Prostate gland (tissue), 2 donors: Measurements from ENCODE around the gene UCP2.

ENCODE experiments used
- CTCF ChIP-seq, 4 experiments: fragments of 200-600 bp in 2 of 4; fragments of 450-650 bp in 2 of 4; sonication (generic) in 2 of 4; IDR thresholded peaks; 1 replicate in 3 of 4; 2 replicates in 1 of 4; pipeline ENCODE4 v1.5.1; 2016 to 2019; ENCODE audit warnings: antibody characterized with exemption in 4 of 4, mild to moderate bottlenecking in 2 of 4, moderate library complexity in 2 of 4
- POLR2AphosphoS5 ChIP-seq: sonication (generic); formaldehyde crosslinking; IDR thresholded peaks from one replicate; pipeline ENCODE4 v1.6.1; 2017; ENCODE audit warnings: antibody characterized with exemption

- TF ChIP-seq CTCF (IDR thresholded peaks at IDR 0.05) (no peak), POLR2AphosphoS5 (no peak)
These were observed 23.3 kb upstream of the UCP2 start for GRCh38 chr11:74005721-74006517.
